KMS-11 (cell line): ENCODE measurements around the gene ZNF185.

Source experiments
- H2AFZ ChIP-seq: fragments of 200-600 bp; sonication (generic); 2 replicates; pipeline ENCODE4 v1.6.1; 2016; ENCODE audit warnings: antibody characterized with exemption, mixed run types, low read depth
- H3K27ac ChIP-seq: fragments of 200-600 bp; sonication (generic); 2 replicates; pipeline ENCODE4 v1.6.1; 2016; ENCODE audit warnings: mild to moderate bottlenecking, mixed run types
- H3K27me3 ChIP-seq: fragments of 200-600 bp; sonication (generic); 2 replicates; pipeline ENCODE4 v1.6.1; 2017; ENCODE audit warnings: mild to moderate bottlenecking, low read depth, mixed run types, moderate library complexity; ENCODE audit not compliant: insufficient read depth
- H3K36me3 ChIP-seq: fragments of 200-600 bp; sonication (generic); 2 replicates; pipeline ENCODE4 v1.6.1; 2017; ENCODE audit warnings: mild to moderate bottlenecking, mixed run types; ENCODE audit not compliant: insufficient read depth
- H3K4me1 ChIP-seq: fragments of 200-600 bp; sonication (generic); 2 replicates; pipeline ENCODE4 v1.6.1; 2016; ENCODE audit warnings: mild to moderate bottlenecking, low read depth, mixed run types; ENCODE audit not compliant: poor library complexity, severe bottlenecking
- H3K4me2 ChIP-seq: fragments of 200-600 bp; sonication (generic); 2 replicates; pipeline ENCODE4 v1.7.0; 2016; ENCODE audit warnings: mild to moderate bottlenecking, mixed run types
- H3K4me3 ChIP-seq: fragments of 200-600 bp; sonication (generic); IDR thresholded peaks from 2 replicates; pipeline ENCODE4 v1.6.1; 2017; ENCODE audit warnings: low read depth, low read length, mixed read lengths; ENCODE audit not compliant: insufficient read depth
- H3K79me2 ChIP-seq: fragments of 200-600 bp; sonication (generic); 2 replicates; pipeline ENCODE4 v1.6.1; 2016; ENCODE audit warnings: low read depth, mixed run types; ENCODE audit not compliant: insufficient read depth
- H3K9ac ChIP-seq: fragments of 200-600 bp; sonication (generic); 2 replicates; pipeline ENCODE4 v1.6.1; 2016; ENCODE audit warnings: mild to moderate bottlenecking, mixed run types
- H4K20me1 ChIP-seq: fragments of 200-600 bp; sonication (generic); 2 replicates; pipeline ENCODE4 v1.6.1; 2016; ENCODE audit warnings: mild to moderate bottlenecking, mixed run types; ENCODE audit not compliant: insufficient read depth
- TF ChIP-seq, protein P1 (sequence below): fragments of 200-600 bp; sonication (generic); conservative IDR thresholded peaks from 2 replicates; pipeline ENCODE4 v1.6.1; 2017; ENCODE audit warnings: low read depth, mild to moderate bottlenecking, antibody characterized with exemption, low read length, moderate library complexity, mixed read lengths

ZNF185 gene

GRCh38 chrX:152871260-152871659 is 26.6 kb upstream of the ZNF185 start:
- no peaks in the 10 kb centered on the region for H3K4me1 ChIP-seq
- H3K27me3 ChIP-seq, result no peaks in the 10 kb centered on the region
- no peak overlapping the region for H3K27ac ChIP-seq
- TF ChIP-seq, protein P1, sequence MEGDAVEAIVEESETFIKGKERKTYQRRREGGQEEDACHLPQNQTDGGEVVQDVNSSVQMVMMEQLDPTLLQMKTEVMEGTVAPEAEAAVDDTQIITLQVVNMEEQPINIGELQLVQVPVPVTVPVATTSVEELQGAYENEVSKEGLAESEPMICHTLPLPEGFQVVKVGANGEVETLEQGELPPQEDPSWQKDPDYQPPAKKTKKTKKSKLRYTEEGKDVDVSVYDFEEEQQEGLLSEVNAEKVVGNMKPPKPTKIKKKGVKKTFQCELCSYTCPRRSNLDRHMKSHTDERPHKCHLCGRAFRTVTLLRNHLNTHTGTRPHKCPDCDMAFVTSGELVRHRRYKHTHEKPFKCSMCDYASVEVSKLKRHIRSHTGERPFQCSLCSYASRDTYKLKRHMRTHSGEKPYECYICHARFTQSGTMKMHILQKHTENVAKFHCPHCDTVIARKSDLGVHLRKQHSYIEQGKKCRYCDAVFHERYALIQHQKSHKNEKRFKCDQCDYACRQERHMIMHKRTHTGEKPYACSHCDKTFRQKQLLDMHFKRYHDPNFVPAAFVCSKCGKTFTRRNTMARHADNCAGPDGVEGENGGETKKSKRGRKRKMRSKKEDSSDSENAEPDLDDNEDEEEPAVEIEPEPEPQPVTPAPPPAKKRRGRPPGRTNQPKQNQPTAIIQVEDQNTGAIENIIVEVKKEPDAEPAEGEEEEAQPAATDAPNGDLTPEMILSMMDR, result no peak
- H3K79me2 ChIP-seq, result no peaks in the 10 kb centered on the region
- no peak overlapping the region for H2AFZ ChIP-seq
- no peak overlapping the region for H3K9ac ChIP-seq
- no peak overlapping the region for H3K4me3 ChIP-seq
- no peaks in the 10 kb centered on the region for H4K20me1 ChIP-seq
- H3K4me2 ChIP-seq, result no peak overlapping the region
- H3K36me3 ChIP-seq, result no peaks in the 10 kb centered on the region

DNA sequence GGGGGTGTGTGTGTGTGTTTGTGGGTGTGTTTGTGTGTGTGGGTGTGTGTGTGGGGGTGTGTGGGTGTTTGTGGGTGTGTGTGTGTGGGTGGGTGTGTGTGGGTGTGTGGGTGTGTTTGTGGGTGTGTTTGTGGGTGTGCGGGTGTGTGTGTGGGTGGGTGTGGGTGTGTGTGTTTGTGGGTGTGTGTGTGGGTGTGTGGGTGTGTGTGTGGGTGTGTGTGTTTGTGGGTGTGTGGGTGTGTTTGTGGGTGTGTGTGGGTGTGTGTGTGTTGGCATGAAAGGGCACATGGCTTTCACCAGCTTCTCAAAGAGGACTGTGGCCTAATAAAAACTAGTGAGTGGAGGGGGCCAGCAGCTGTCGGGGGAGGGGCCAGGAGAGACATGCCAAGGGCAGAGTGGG is 25.3 kb upstream of the ZNF185 start:
- Histone ChIP-seq H3K27me3 (no peaks in the 10 kb centered on the region), H3K79me2 (no peaks in the 10 kb centered on the region), H4K20me1 (no peaks in the 10 kb centered on the region), H3K9ac (no peak overlapping the region), H3K36me3 (no peaks in the 10 kb centered on the region), H3K4me1 (no peaks in the 10 kb centered on the region), H3K27ac (no peak overlapping the region), H3K4me2 (no peak overlapping the region), H2AFZ (no peak overlapping the region), H3K4me3 (no peak overlapping the region)
- TF ChIP-seq, protein P1, result no peak

- H3K79me2 ChIP-seq, result no peaks in the 10 kb centered on the region
- no peak overlapping the region for H2AFZ ChIP-seq
- H3K27me3 ChIP-seq, result no peaks in the 10 kb centered on the region
- TF ChIP-seq, protein P1, result no peak
- H4K20me1 ChIP-seq, result no peaks in the 10 kb centered on the region
- H3K4me1 ChIP-seq, result no peaks in the 10 kb centered on the region
- no peak overlapping the region for H3K4me2 ChIP-seq
- H3K27ac ChIP-seq, result no peak overlapping the region
- H3K9ac ChIP-seq, result no peak overlapping the region
- H3K4me3 ChIP-seq, result no peak overlapping the region
- no peaks in the 10 kb centered on the region for H3K36me3 ChIP-seq
Observed at GRCh38 chrX:152873361-152873760, 24.5 kb upstream of the ZNF185 start.

- TF ChIP-seq, protein P1, result no peak
- Histone ChIP-seq H3K4me1 (no peaks in the 10 kb centered on the region), H3K4me3 (no peak overlapping the region), H3K4me2 (no peak overlapping the region), H3K79me2 (no peaks in the 10 kb centered on the region), H3K36me3 (no peaks in the 10 kb centered on the region), H4K20me1 (no peaks in the 10 kb centered on the region), H3K9ac (no peak overlapping the region), H3K27me3 (no peaks in the 10 kb centered on the region), H2AFZ (no peak overlapping the region), H3K27ac (no peak overlapping the region)
Observed at GRCh38 chrX:152876931-152877840, 20.7 kb upstream of the ZNF185 start.
